A673 (cell line): Measurements from ENCODE around the gene AKAP6. TPM values are rescaled to one million over a fixed set of nuclear protein-coding genes. Genes with fewer than 3 reads are reported as not detected.

Source experiments
- BruUV-seq: library from RNA; stranded (reverse); fragments of 400-500 nt; replicated peaks from 2 replicates; lab custom pipeline; 2021; lab: Mats Ljungman, UMichigan
- CTCF ChIA-PET: fragments of 300-600 bp; sonication (Branson Sonifier 250); formaldehyde crosslinking; loops from one replicate; lab custom pipeline; 2022; ENCODE audit warnings: antibody characterized with exemption; lab: Charles Lee
- POLR2A ChIA-PET: fragments of 300-600 bp; sonication (Branson Sonifier 250); formaldehyde crosslinking; loops from one replicate; lab custom pipeline; 2022; ENCODE audit warnings: antibody characterized with exemption; ENCODE audit not compliant: low non-redundant PET; lab: Charles Lee
- DNase-seq: peaks from one replicate; pipeline ENCODE4 v3.0.0-alpha.2; 2015; ENCODE audit warnings: low spot score
- H3K27ac ChIP-seq: fragments of 200-600 bp; sonication (generic); 2 replicates; pipeline ENCODE4 v1.5.1; 2016; ENCODE audit warnings: mixed run types, low read depth, mild to moderate bottlenecking, mixed read lengths, antibody characterized with exemption, low read length; ENCODE audit not compliant: poor library complexity, severe bottlenecking
- H3K27me3 ChIP-seq: fragments of 200-600 bp; sonication (generic); replicated peaks from 2 replicates; pipeline ENCODE4 v1.6.1; 2017; ENCODE audit warnings: mixed run types, low read depth, mild to moderate bottlenecking, mixed read lengths, antibody characterized with exemption, low read length; ENCODE audit not compliant: insufficient read depth, poor library complexity
- H3K36me3 ChIP-seq: fragments of 200-600 bp; sonication (generic); 2 replicates; pipeline ENCODE4 v1.6.1; 2016; ENCODE audit warnings: mixed run types, mild to moderate bottlenecking, mixed read lengths, antibody characterized with exemption, low read length; ENCODE audit not compliant: insufficient read depth, poor library complexity, severe bottlenecking
- H3K4me1 ChIP-seq: fragments of 200-600 bp; sonication (generic); 2 replicates; pipeline ENCODE4 v1.6.1; 2017; ENCODE audit warnings: mixed run types, mild to moderate bottlenecking, mixed read lengths, antibody characterized with exemption, low read length; ENCODE audit not compliant: insufficient read depth, poor library complexity, severe bottlenecking
- H3K4me3 ChIP-seq: fragments of 200-600 bp; sonication (generic); 2 replicates; pipeline ENCODE4 v1.5.1; 2016; ENCODE audit warnings: low read depth, mixed run types, mild to moderate bottlenecking, mixed read lengths, low read length; ENCODE audit not compliant: poor library complexity, severe bottlenecking
- H3K9me3 ChIP-seq: fragments of 200-600 bp; sonication (generic); 2 replicates; pipeline ENCODE4 v1.6.1; 2016; ENCODE audit warnings: mixed run types, low read depth, mild to moderate bottlenecking, mixed read lengths, antibody characterized with exemption, low read length; ENCODE audit not compliant: poor library complexity, severe bottlenecking
- CTCF ChIP-seq: fragments of 300-800, 200-600 bp; sonication (generic); conservative IDR thresholded peaks from 2 replicates; pipeline ENCODE4 v1.5.1; 2017; ENCODE audit warnings: low read depth, mild to moderate bottlenecking, antibody characterized with exemption, low read length, moderate library complexity, mixed read lengths
- EZH2 ChIP-seq: fragments of 200-600 bp; sonication (generic); IDR thresholded peaks from 2 replicates; pipeline ENCODE4 v1.6.1; 2017; ENCODE audit warnings: borderline replicate concordance, low read depth, mild to moderate bottlenecking, mixed read lengths, antibody characterized with exemption, low read length; ENCODE audit not compliant: poor library complexity, severe bottlenecking
- intact Hi-C: fragments of 100-400 bp; cut with micrococcal nuclease; formaldehyde crosslinking; loops from one replicate; pipeline ENCODE4 v1.10.0; 2022; ENCODE audit not compliant: unreplicated experiment
- total RNA-seq: library from RNA; stranded (reverse); gene quantifications from 2 replicates; pipeline ENCODE4 v1.2.3, GENCODE V29; 2021

AKAP6 gene
- total RNA-seq, 1 experiment from 2014 or later = 0.73 TPM

GRCh38 chr14:32298346-32298745 lies 30.8 kb upstream of the AKAP6 start:
- Histone ChIP-seq H3K4me3 (no peak overlapping the region), H3K9me3 (no peaks in the 10 kb centered on the region), H3K27me3 (no peaks in the 10 kb centered on the region), H3K27ac (no peak overlapping the region), H3K36me3 (no peaks in the 10 kb centered on the region), H3K4me1 (no peaks in the 10 kb centered on the region)
- CTCF ChIA-PET = no interaction called here
- intact Hi-C loops = no loop called here
- no peak for TF ChIP-seq EZH2
- no peak for TF ChIP-seq CTCF
- POLR2A ChIA-PET = no interaction called here
- no TSS peak for BruUV-seq
- DNase-seq = no peak

- no peak for DNase-seq
- no peaks in the 10 kb centered on the region for H3K4me1 ChIP-seq
- no peaks in the 10 kb centered on the region for H3K9me3 ChIP-seq
- BruUV-seq = no TSS peak
- intact Hi-C loops = no loop called here
- no peaks in the 10 kb centered on the region for H3K27me3 ChIP-seq
- ChIA-PET CTCF (no interaction called here), POLR2A (no interaction called here)
- TF ChIP-seq EZH2 = no peak
- TF ChIP-seq CTCF = no peak
- no peaks in the 10 kb centered on the region for H3K36me3 ChIP-seq
- H3K4me3 ChIP-seq = no peak overlapping the region
- H3K27ac ChIP-seq = no peak overlapping the region
Observed at GRCh38 chr14:32300136-32300535, 29.0 kb upstream of the AKAP6 start.

- intact Hi-C loops = no loop called here
- TF ChIP-seq EZH2 = no peak
- no peak for TF ChIP-seq CTCF
- CTCF ChIA-PET = no interaction called here
Observed at GRCh38 chr14:32303865-32304264, 25.2 kb upstream of the AKAP6 start.

More at GRCh38 chr14:32303865-32304264, 25.2 kb upstream of the AKAP6 start:
- Histone ChIP-seq H3K9me3 (no peaks in the 10 kb centered on the region), H3K27me3 (no peaks in the 10 kb centered on the region), H3K36me3 (no peaks in the 10 kb centered on the region), H3K4me3 (no peak overlapping the region), H3K4me1 (no peaks in the 10 kb centered on the region), H3K27ac (no peak overlapping the region)
- DNase-seq = no peak
- BruUV-seq = no TSS peak
- POLR2A ChIA-PET = no interaction called here
